GM21825 (cell line): ENCODE results near the gene SART1.
"Not testable (repeated sequence)": the region's sequence is repeated elsewhere in the genome, so short reads cannot be mapped to it uniquely, and the experiment has no call there.

Experiments used
- ATAC-seq: cut with Tn5 transposase; IDR thresholded peaks from one replicate; pipeline ENCODE4 v1.9.1; 2021; ENCODE audit warnings: mild to moderate bottlenecking, moderate library complexity; ENCODE audit not compliant: unreplicated experiment

The SART1 gene

GRCh38 chr11:65932558-65932919 lies 29.0 kb upstream of the SART1 start:
- ATAC-seq, result no peak

- no peak for ATAC-seq
These were observed 27.5 kb upstream of the SART1 start for GRCh38 chr11:65934014-65934413.

GRCh38 chr11:65937766-65938165 lies 23.8 kb upstream of the SART1 start:
- no peak for ATAC-seq

- no peak for ATAC-seq
These were observed 19.7 kb upstream of the SART1 start for GRCh38 chr11:65941720-65942310.

- ATAC-seq, result no peak
These were observed 19.0 kb upstream of the SART1 start for GRCh38 chr11:65942531-65942930.

- no peak for ATAC-seq
These were observed 17.3 kb upstream of the SART1 start for GRCh38 chr11:65944191-65944590.

- ATAC-seq, result no peak
These were observed 16.8 kb upstream of the SART1 start for GRCh38 chr11:65944767-65945166.

GRCh38 chr11:65945430-65945911 lies 16.1 kb upstream of the SART1 start, which contains the start of gene TSGA10IP:
Gene TSGA10IP (plus strand): TSS chr11:65945480. CDS start chr11:65945676, 196 bp downstream.
- ATAC-seq, result no peak

- ATAC-seq, result no peak
These were observed 15.5 kb upstream of the SART1 start for GRCh38 chr11:65945941-65946558.

- no peak for ATAC-seq
These were observed 14.9 kb upstream of the SART1 start for GRCh38 chr11:65946655-65947054.

- ATAC-seq, result no peak
These were observed 14.4 kb upstream of the SART1 start for GRCh38 chr11:65947133-65947532.

GRCh38 chr11:65947603-65948125 lies 13.9 kb upstream of the SART1 start:
- no peak for ATAC-seq

- not testable (repeated sequence) for ATAC-seq
These were observed 10.8 kb upstream of the SART1 start for GRCh38 chr11:65950711-65951110.

GRCh38 chr11:65951641-65952040 lies 9.9 kb upstream of the SART1 start:
- not testable (repeated sequence) for ATAC-seq

GRCh38 chr11:65952052-65952521 lies 9.4 kb upstream of the SART1 start:
- no peak for ATAC-seq

- ATAC-seq, result no peak
These were observed 8.1 kb upstream of the SART1 start for GRCh38 chr11:65953471-65953870.

GRCh38 chr11:65954771-65955170 lies 6.8 kb upstream of the SART1 start:
- ATAC-seq, result no peak

GRCh38 chr11:65958291-65958690 lies 3.2 kb upstream of the SART1 start:
- no peak for ATAC-seq

GRCh38 chr11:65958774-65959420 lies 2.6 kb upstream of the SART1 start:
- ATAC-seq, result no peak

- no peak for ATAC-seq
These were observed 689 bp upstream of the SART1 start for GRCh38 chr11:65960824-65961266.

- ATAC-seq, result no peak
These were observed 619 bp downstream of the SART1 start for GRCh38 chr11:65962141-65962564.

GRCh38 chr11:65964906-65965305 lies 3.4 kb downstream of the SART1 start:
- no peak for ATAC-seq
